Parathyroid adenoma (tissue), 2 donors: ENCODE measurements around the gene UTP18.

Experiments
- H2AFZ ChIP-seq: fragments of 300-600 bp; sonication (generic); one replicate; pipeline ENCODE4 v1.7.0; 2017; ENCODE audit warnings: antibody characterized with exemption, mild to moderate bottlenecking
- H3K27ac ChIP-seq: fragments of 300-600 bp; sonication (generic); one replicate; pipeline ENCODE4 v1.7.0; 2017
- H3K27me3 ChIP-seq: fragments of 300-600 bp; sonication (generic); one replicate; pipeline ENCODE4 v1.7.0; 2017; ENCODE audit warnings: low read length; ENCODE audit not compliant: control insufficient read depth, insufficient read depth
- H3K36me3 ChIP-seq: fragments of 300-600 bp; sonication (generic); one replicate; pipeline ENCODE4 v1.7.0; 2017; ENCODE audit warnings: low read length; ENCODE audit not compliant: control insufficient read depth, insufficient read depth
- H3K4me1 ChIP-seq: fragments of 300-600 bp; sonication (generic); one replicate; pipeline ENCODE4 v1.7.0; 2017; ENCODE audit warnings: control low read depth
- H3K4me2 ChIP-seq: fragments of 300-600 bp; sonication (generic); one replicate; pipeline ENCODE4 v1.7.0; 2017; ENCODE audit warnings: low read length
- H3K4me3 ChIP-seq: fragments of 300-600 bp; sonication (generic); one replicate; pipeline ENCODE4 v1.7.0; 2017; ENCODE audit warnings: low read depth, low read length
- H3K79me2 ChIP-seq: fragments of 300-600 bp; sonication (generic); one replicate; pipeline ENCODE4 v1.7.0; 2017; ENCODE audit warnings: control low read depth
- H3K9ac ChIP-seq: fragments of 300-600 bp; sonication (generic); one replicate; pipeline ENCODE4 v1.7.0; 2017; ENCODE audit warnings: mild to moderate bottlenecking
- H3K9me3 ChIP-seq: fragments of 300-600 bp; sonication (generic); one replicate; pipeline ENCODE4 v1.7.0; 2017; ENCODE audit warnings: low read length; ENCODE audit not compliant: control insufficient read depth
- CTCF ChIP-seq: fragments of 300-600 bp; sonication (generic); IDR thresholded peaks from one replicate; pipeline ENCODE4 v1.7.0; 2017; ENCODE audit warnings: antibody characterized with exemption, mild to moderate bottlenecking
- donor health status: primary hyperparathyroidism.

The UTP18 gene

DNA sequence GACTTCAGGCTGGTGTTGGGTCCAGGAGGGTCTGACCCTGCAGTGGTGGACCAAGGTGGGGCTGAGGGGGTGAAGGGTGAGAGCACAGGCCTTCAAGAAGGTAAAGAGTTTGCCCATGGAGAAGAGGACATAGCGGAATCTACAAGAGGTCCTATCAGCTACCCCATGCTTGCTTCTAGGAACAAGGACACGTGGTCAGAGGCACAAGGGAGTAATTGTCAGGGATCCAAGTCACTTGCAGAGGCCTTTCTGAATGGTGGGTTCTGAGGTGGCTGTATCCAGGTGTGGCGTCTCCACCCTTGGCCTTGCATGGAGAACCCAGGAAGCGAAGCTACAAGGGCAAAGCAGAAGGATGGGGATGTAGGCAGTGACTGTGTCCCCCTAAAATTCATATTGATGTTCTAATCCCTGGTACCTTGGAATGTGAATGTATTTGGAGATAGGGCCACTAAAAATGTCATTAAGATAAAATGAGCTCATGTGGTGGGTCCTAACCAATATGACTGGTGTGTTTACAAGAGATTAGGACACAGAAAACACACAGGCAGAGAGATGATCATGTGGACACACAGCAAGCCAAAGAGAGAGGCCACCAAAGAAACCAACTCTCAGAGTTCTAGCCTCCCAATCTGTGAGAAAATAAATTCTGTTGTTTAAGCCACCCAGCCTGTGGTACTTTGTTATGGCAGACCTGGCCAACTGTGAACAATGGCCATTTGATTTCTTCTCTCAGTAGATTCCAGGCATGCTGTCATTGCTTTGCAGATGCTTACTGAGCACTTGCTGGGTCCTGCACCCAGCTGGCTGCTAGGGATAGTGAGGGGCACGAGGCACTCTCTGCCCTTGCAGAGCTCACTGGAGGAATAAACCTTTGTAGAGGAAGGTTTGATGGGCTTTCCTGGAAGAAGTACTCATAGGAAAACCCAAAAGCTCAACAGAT, 75.8 kb downstream of the UTP18 start:
- Histone ChIP-seq H3K27me3 (no peaks in the 10 kb centered on the region), H3K4me2 (no peak overlapping the region), H3K9ac (no peak overlapping the region), H3K4me1 (no peaks in the 10 kb centered on the region), H3K36me3 (no peaks in the 10 kb centered on the region), H3K4me3 (no peak overlapping the region), H3K27ac (no peak overlapping the region), H2AFZ (no peak overlapping the region), H3K79me2 (no peaks in the 10 kb centered on the region), H3K9me3 (no peaks in the 10 kb centered on the region)
- no peak for TF ChIP-seq CTCF

GRCh38 chr17:51341457-51341856, 81.1 kb downstream of the UTP18 start:
- H3K4me3 ChIP-seq = no peak overlapping the region
- H3K36me3 ChIP-seq = no peaks in the 10 kb centered on the region
- no peaks in the 10 kb centered on the region for H3K9me3 ChIP-seq
- H3K4me2 ChIP-seq = no peak overlapping the region
- no peaks in the 10 kb centered on the region for H3K27me3 ChIP-seq
- no peak for TF ChIP-seq CTCF
- no peaks in the 10 kb centered on the region for H3K79me2 ChIP-seq
- H3K9ac ChIP-seq = no peak overlapping the region
- no peaks in the 10 kb centered on the region for H3K4me1 ChIP-seq
- H2AFZ ChIP-seq = no peak overlapping the region
- no peak overlapping the region for H3K27ac ChIP-seq

DNA sequence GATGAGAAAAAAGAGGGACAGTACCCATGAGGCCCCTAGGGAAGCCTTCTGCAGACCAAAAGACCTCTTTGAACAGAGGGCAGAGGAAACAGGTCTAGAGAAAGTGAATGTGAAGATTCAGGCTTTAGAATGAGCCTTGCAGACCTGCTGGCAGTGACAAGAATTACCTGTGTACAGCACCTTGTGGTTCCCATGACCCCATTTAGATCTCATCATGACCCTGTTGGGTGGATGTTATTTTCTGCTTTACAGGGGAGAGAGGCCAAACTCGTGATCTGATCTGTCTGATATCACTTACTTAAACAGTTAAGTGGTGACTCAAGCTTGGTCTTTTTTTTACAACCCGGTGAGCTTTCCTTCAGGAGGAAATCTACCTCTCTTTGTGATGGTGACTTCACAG, 81.9 kb downstream of the UTP18 start:
- Histone ChIP-seq H3K9ac (no peak overlapping the region), H3K27me3 (no peaks in the 10 kb centered on the region), H3K27ac (no peak overlapping the region), H3K4me2 (no peak overlapping the region), H3K79me2 (no peaks in the 10 kb centered on the region), H3K4me3 (no peak overlapping the region), H3K36me3 (no peaks in the 10 kb centered on the region), H3K4me1 (no peaks in the 10 kb centered on the region), H2AFZ (no peak overlapping the region), H3K9me3 (no peaks in the 10 kb centered on the region)
- no peak for TF ChIP-seq CTCF

GRCh38 chr17:51344532-51344931, 84.2 kb downstream of the UTP18 start:
- Histone ChIP-seq H3K79me2 (no peaks in the 10 kb centered on the region), H3K27me3 (no peaks in the 10 kb centered on the region), H3K9ac (no peak overlapping the region), H3K4me3 (no peak overlapping the region), H3K9me3 (no peaks in the 10 kb centered on the region), H3K36me3 (no peaks in the 10 kb centered on the region), H3K27ac (no peak overlapping the region), H3K4me2 (no peak overlapping the region), H2AFZ (no peak overlapping the region), H3K4me1 (no peaks in the 10 kb centered on the region)
- no peak for TF ChIP-seq CTCF
